ENCODE data around the gene PTCSC3.

The PTCSC3 gene

DNA sequence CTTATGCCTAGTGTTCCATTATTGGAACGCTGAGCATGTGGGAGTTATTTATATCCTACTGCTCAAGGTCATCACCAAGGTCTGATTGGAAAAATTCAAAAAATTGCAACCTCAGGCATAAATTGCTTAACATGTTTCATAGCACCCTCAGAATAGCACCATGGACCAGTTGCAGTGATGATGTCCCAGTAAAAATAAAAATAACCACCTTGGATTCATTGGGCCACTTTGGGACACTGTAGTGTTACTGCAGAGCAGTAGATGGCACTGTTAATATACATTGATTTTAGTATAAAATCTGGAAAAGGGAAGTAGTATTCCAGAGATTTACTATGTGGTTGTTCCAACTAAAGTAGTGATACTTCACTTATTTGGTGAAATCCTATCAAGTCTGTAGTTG is 31.0 kb upstream of the PTCSC3 start:
- TF ChIP-seq, protein P1, sequence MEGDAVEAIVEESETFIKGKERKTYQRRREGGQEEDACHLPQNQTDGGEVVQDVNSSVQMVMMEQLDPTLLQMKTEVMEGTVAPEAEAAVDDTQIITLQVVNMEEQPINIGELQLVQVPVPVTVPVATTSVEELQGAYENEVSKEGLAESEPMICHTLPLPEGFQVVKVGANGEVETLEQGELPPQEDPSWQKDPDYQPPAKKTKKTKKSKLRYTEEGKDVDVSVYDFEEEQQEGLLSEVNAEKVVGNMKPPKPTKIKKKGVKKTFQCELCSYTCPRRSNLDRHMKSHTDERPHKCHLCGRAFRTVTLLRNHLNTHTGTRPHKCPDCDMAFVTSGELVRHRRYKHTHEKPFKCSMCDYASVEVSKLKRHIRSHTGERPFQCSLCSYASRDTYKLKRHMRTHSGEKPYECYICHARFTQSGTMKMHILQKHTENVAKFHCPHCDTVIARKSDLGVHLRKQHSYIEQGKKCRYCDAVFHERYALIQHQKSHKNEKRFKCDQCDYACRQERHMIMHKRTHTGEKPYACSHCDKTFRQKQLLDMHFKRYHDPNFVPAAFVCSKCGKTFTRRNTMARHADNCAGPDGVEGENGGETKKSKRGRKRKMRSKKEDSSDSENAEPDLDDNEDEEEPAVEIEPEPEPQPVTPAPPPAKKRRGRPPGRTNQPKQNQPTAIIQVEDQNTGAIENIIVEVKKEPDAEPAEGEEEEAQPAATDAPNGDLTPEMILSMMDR (IDR thresholded peaks at IDR 0.05; ENCODE audit: extremely low read depth, missing control alignments) = no peak
- DNase-seq (ENCODE audit: low spot score) = no peak

GRCh38 chr14:36204461-36205073 is 28.0 kb upstream of the PTCSC3 start:
- TF ChIP-seq, protein P1 (IDR thresholded peaks at IDR 0.05; ENCODE audit: extremely low read depth, missing control alignments) = no peak
- no peak for DNase-seq (ENCODE audit: low spot score)

- DNase-seq (ENCODE audit: low spot score) = no peak
Measured at GRCh38 chr14:36198378-36198777, 21.9 kb upstream of the PTCSC3 start.

GRCh38 chr14:36194663-36195062 is 18.1 kb upstream of the PTCSC3 start:
- TF ChIP-seq, protein P1 (IDR thresholded peaks at IDR 0.05; ENCODE audit: extremely low read depth, missing control alignments) = no peak
- no peak for DNase-seq (ENCODE audit: low spot score)

More at GRCh38 chr14:36198378-36198777, 21.9 kb upstream of the PTCSC3 start:
- TF ChIP-seq, protein P1 (IDR thresholded peaks at IDR 0.05; ENCODE audit: extremely low read depth, missing control alignments) = no peak

DNA sequence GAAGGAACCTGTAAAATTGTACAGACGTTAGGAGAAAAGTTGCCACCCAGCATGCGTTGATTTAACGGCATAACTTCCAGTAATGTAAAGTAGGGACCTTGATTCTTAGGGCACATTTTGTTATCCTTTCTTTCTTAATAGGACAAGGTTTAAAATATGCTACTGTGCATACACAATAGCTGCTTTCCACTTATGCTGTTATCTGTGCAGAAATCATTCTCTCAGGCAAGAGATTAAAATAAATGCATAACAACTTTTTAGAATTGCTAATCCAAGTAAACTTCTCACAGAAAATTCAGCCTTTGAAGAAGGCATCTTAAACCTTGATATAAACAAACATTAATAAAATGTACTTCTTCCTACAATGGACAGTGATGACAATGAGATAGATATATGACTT is 16.0 kb upstream of the PTCSC3 start:
- TF ChIP-seq, protein P1 (IDR thresholded peaks at IDR 0.05; ENCODE audit: extremely low read depth, missing control alignments) = no peak
- DNase-seq (ENCODE audit: low spot score) = no peak

GRCh38 chr14:36183402-36183801 is 6.9 kb upstream of the PTCSC3 start:
- TF ChIP-seq, protein P1 (IDR thresholded peaks at IDR 0.05; ENCODE audit: extremely low read depth, missing control alignments) = no peak
- DNase-seq (ENCODE audit: low spot score) = no peak

DNA sequence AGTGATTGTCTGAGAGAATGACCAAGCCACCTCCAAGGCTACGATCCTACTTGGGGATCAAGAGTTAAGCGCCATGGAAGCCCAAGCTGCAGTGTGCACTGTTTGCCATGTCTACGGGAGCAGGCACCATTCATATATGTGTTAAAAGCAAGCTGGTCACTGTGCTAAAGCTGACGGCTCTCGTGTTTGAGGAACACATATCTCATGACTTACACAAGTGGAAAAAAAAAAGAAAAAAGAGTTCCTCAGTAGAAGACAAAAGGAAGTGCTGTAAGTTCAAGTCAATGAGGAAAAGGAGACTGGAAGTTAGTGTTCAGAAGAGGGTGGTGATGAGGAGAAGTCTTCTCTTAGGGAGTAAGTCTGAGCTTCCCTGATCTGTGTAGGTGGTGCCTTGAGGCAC is 4.9 kb upstream of the PTCSC3 start:
- TF ChIP-seq, protein P1 (IDR thresholded peaks at IDR 0.05; ENCODE audit: extremely low read depth, missing control alignments) = no peak
- no peak for DNase-seq (ENCODE audit: low spot score)

All from GM20000 (cell line).